H1 (cell line): ENCODE data around the gene MUC16. TPM values are rescaled to one million over a fixed set of nuclear protein-coding genes. Genes with fewer than 3 reads are reported as not detected.

Experiments used
- CTCF ChIA-PET: fragments of 300-600 bp; sonication (Branson Sonifier 250); formaldehyde crosslinking; loops from one replicate; lab custom pipeline; 2021; ENCODE audit not compliant: partially characterized antibody; lab: Charles Lee
- POLR2A ChIA-PET: fragments of 300-600 bp; sonication (Branson Sonifier 250); formaldehyde crosslinking; loops from one replicate; lab custom pipeline; 2021; ENCODE audit warnings: inconsistent platforms; ENCODE audit not compliant: partially characterized antibody; lab: Charles Lee
- DNase-seq, 2 experiments: peaks; one replicate each; pipeline versions ENCODE4 v3.0.0 to v3.0.0-alpha.2; 2010 to 2022; ENCODE audit warnings: low spot score in 2 of 2, low read depth in 1 of 2, mixed read lengths in 1 of 2
- FAIRE-seq: peaks from 2 replicates; lab custom pipeline; 2011; peaks lifted over from hg19 to GRCh38; lab: Jason Lieb, UNC
- H2AFZ ChIP-seq: 2 replicates; pipeline ENCODE4 v1.8.1; 2012; ENCODE audit warnings: low read length, inconsistent platforms
- H2AK5ac ChIP-seq: 2 replicates; pipeline ENCODE4 v1.6.1; 2013; ENCODE audit warnings: low read depth, low read length
- H2BK120ac ChIP-seq: replicated peaks from 2 replicates; pipeline ENCODE3; 2013; ENCODE audit warnings: low read depth, low read length, inconsistent platforms
- H2BK12ac ChIP-seq: 2 replicates; pipeline ENCODE4 v1.6.1; 2013; ENCODE audit warnings: low read depth, low read length
- H2BK15ac ChIP-seq: 2 replicates; pipeline ENCODE4 v1.6.1; 2013; ENCODE audit warnings: low read length
- H2BK20ac ChIP-seq: 2 replicates; pipeline ENCODE4 v1.6.1; 2013; ENCODE audit warnings: low read length
- H2BK5ac ChIP-seq: 2 replicates; pipeline ENCODE4 v1.6.1; 2013; ENCODE audit warnings: low read depth, low read length
- H3K14ac ChIP-seq: 2 replicates; pipeline ENCODE4 v1.6.1; 2013; ENCODE audit warnings: inconsistent platforms; ENCODE audit not compliant: insufficient read length
- H3K18ac ChIP-seq: 2 replicates; pipeline ENCODE4 v1.6.1; 2013; ENCODE audit warnings: low read length; ENCODE audit errors: extremely low read depth
- H3K23ac ChIP-seq: 2 replicates; pipeline ENCODE4 v1.6.1; 2013; ENCODE audit warnings: inconsistent platforms; ENCODE audit not compliant: insufficient read length
- H3K23me2 ChIP-seq: 2 replicates; pipeline ENCODE4 v1.6.1; 2013; ENCODE audit warnings: low read depth, low read length
- H3K27ac ChIP-seq: 2 replicates; pipeline ENCODE4 v1.6.1; 2011; ENCODE audit warnings: low read depth, low read length, inconsistent platforms
- H3K27me3 ChIP-seq, 4 experiments: replicated peaks in 1 of 4; 1 replicate in 1 of 4; 2 replicates in 3 of 4; pipeline versions ENCODE4 v1.6.1 to v1.8.1; 2011 to 2013; ENCODE audit warnings: low read length in 3 of 4, mild to moderate bottlenecking in 3 of 4, inconsistent platforms in 2 of 4, mixed read lengths in 2 of 4, moderate library complexity in 1 of 4; ENCODE audit not compliant: control insufficient read depth in 3 of 4, insufficient read depth in 3 of 4; ENCODE audit errors: extremely low read depth in 1 of 4
- H3K36me3 ChIP-seq, 4 experiments: 2 replicates each; pipeline versions ENCODE4 v1.6.1 to v1.8.1; 2011 to 2013; ENCODE audit warnings: mild to moderate bottlenecking in 4 of 4, low read length in 3 of 4, moderate library complexity in 2 of 4, control low read depth in 1 of 4, inconsistent platforms in 1 of 4; ENCODE audit not compliant: insufficient read depth in 4 of 4, control insufficient read depth in 2 of 4
- H3K4ac ChIP-seq: replicated peaks from 2 replicates; pipeline ENCODE3; 2013; ENCODE audit warnings: low read length, low read depth, mixed read lengths, inconsistent platforms; ENCODE audit not compliant: insufficient read length
- H3K4me1 ChIP-seq, 4 experiments: replicated peaks in 1 of 4; 1 replicate in 1 of 4; 2 replicates in 3 of 4; pipeline versions ENCODE4 v1.6.1 to v1.8.1; 2011 to 2013; ENCODE audit warnings: low read length in 3 of 4, inconsistent platforms in 2 of 4, mixed read lengths in 1 of 4; ENCODE audit not compliant: insufficient read depth in 4 of 4, control insufficient read depth in 3 of 4
- H3K4me2 ChIP-seq, 2 experiments: 2 replicates each; pipeline versions ENCODE4 v1.6.1 to v1.8.1; 2011 to 2013; ENCODE audit warnings: low read depth in 2 of 2, low read length in 2 of 2, control low read depth in 1 of 2, inconsistent platforms in 1 of 2, mild to moderate bottlenecking in 1 of 2; ENCODE audit not compliant: insufficient read depth in 1 of 2
- H3K4me3 ChIP-seq, 4 experiments: fragments of 200-600, 300-600 bp in 1 of 4; sonication (generic), shearing (Covaris generic), sonication (Bioruptor Twin) in 1 of 4; 2 replicates each; pipeline versions ENCODE4 v1.5.1 to v1.8.1; 2011 to 2016; ENCODE audit warnings: low read length in 4 of 4, low read depth in 3 of 4, control low read depth in 2 of 4, inconsistent platforms in 2 of 4, mild to moderate bottlenecking in 2 of 4, mixed read lengths in 1 of 4, moderate library complexity in 1 of 4; ENCODE audit not compliant: insufficient read depth in 2 of 4; ENCODE audit errors: extremely low read depth in 1 of 4
- H3K56ac ChIP-seq: replicated peaks from 2 replicates; pipeline ENCODE3; 2013; ENCODE audit warnings: low read depth, mild to moderate bottlenecking, mixed read lengths, low read length, inconsistent platforms; ENCODE audit not compliant: insufficient read length
- H3K79me1 ChIP-seq: 2 replicates; pipeline ENCODE4 v1.6.1; 2013; ENCODE audit warnings: low read depth, low read length, control low read depth
- H3K79me2 ChIP-seq, 2 experiments: 2 replicates each; pipeline versions ENCODE4 v1.6.1 to v1.8.1; 2012 to 2013; ENCODE audit warnings: low read length in 2 of 2, mild to moderate bottlenecking in 2 of 2, inconsistent platforms in 1 of 2; ENCODE audit not compliant: insufficient read depth in 2 of 2, control insufficient read depth in 1 of 2
- H3K9ac ChIP-seq, 4 experiments: replicated peaks in 1 of 4; 1 replicate in 1 of 4; 2 replicates in 3 of 4; pipeline versions ENCODE4 v1.6.1 to v1.8.1; 2011 to 2013; ENCODE audit warnings: low read depth in 3 of 4, low read length in 3 of 4, control low read depth in 2 of 4, mild to moderate bottlenecking in 2 of 4, moderate library complexity in 2 of 4, inconsistent platforms in 1 of 4; ENCODE audit errors: extremely low read depth in 1 of 4
- H3K9me3 ChIP-seq, 2 experiments: 2 replicates each; pipeline versions ENCODE4 v1.6.1 to v1.8.1; 2012 to 2013; ENCODE audit warnings: mild to moderate bottlenecking in 2 of 2, moderate library complexity in 2 of 2, control low read depth in 1 of 2, inconsistent platforms in 1 of 2, low read depth in 1 of 2, low read length in 1 of 2, mixed read lengths in 1 of 2; ENCODE audit not compliant: insufficient read depth in 2 of 2
- H4K20me1 ChIP-seq, 2 experiments: replicated peaks in 1 of 2; 2 replicates each; pipeline versions ENCODE3 to v1.8.1; 2011 to 2013; ENCODE audit warnings: inconsistent platforms in 2 of 2, low read length in 2 of 2, mild to moderate bottlenecking in 1 of 2; ENCODE audit not compliant: insufficient read depth in 2 of 2, control insufficient read depth in 1 of 2
- H4K5ac ChIP-seq: 2 replicates; pipeline ENCODE4 v1.6.1; 2013; ENCODE audit warnings: low read length, low read depth, mixed read lengths, inconsistent platforms; ENCODE audit not compliant: insufficient read length
- H4K8ac ChIP-seq: 2 replicates; pipeline ENCODE4 v1.8.0; 2013; ENCODE audit warnings: mild to moderate bottlenecking, moderate library complexity, low read length, inconsistent platforms; ENCODE audit not compliant: insufficient read depth; ENCODE audit errors: extremely low read depth
- H4K91ac ChIP-seq: replicated peaks from 2 replicates; pipeline ENCODE3; 2013; ENCODE audit warnings: low read length, mixed read lengths, inconsistent platforms; ENCODE audit not compliant: insufficient read length
- CEBPB ChIP-seq: IDR thresholded peaks from 2 replicates; pipeline ENCODE4 v1.6.1; 2012; ENCODE audit warnings: low read depth, low read length
- CTBP2 ChIP-seq: IDR thresholded peaks from 2 replicates; pipeline ENCODE4 v1.7.0; 2011; ENCODE audit warnings: borderline replicate concordance, mild to moderate bottlenecking, moderate library complexity, mixed read lengths, low read length; ENCODE audit not compliant: insufficient read depth, insufficient read length
- CTCF ChIP-seq, 3 experiments: IDR thresholded peaks; 1 replicate in 2 of 3; 2 replicates in 1 of 3; pipeline versions ENCODE4 v1.5.1 to v1.6.1; 2011; ENCODE audit warnings: low read length in 3 of 3, mild to moderate bottlenecking in 3 of 3, inconsistent platforms in 2 of 3, low read depth in 1 of 3, moderate library complexity in 1 of 3; ENCODE audit not compliant: insufficient read depth in 1 of 3; ENCODE audit errors: control extremely low read depth in 1 of 3
- HDAC6 ChIP-seq: IDR thresholded peaks from one replicate; pipeline ENCODE4 v1.7.1; 2012; ENCODE audit warnings: low read depth, mild to moderate bottlenecking, inconsistent platforms, low read length, moderate library complexity
- RBBP5 ChIP-seq: IDR thresholded peaks from 2 replicates; pipeline ENCODE4 v1.7.1; 2012; ENCODE audit warnings: low read depth, mild to moderate bottlenecking, inconsistent platforms, low read length, moderate library complexity, borderline replicate concordance
- TAF7 ChIP-seq: optimal IDR thresholded peaks from 2 replicates; pipeline ENCODE3; 2011; ENCODE audit warnings: low read depth, mild to moderate bottlenecking, inconsistent platforms, low read length, moderate library complexity, borderline replicate concordance
- TBP ChIP-seq: IDR thresholded peaks from 2 replicates; pipeline ENCODE4 v1.6.1; 2011; ENCODE audit warnings: low read depth, low read length, improper control_type of control experiment
- TCF12 ChIP-seq: IDR thresholded peaks from 2 replicates; pipeline ENCODE4 v1.6.1; 2011; ENCODE audit warnings: low read depth, mild to moderate bottlenecking, low read length
- WGBS, 2 experiments: shearing (Covaris generic) in 1 of 2; methylation state at CpG; one replicate each; pipeline versions ENCODE4 v1.1.6 to v1.1.7; 2013 to 2015; ENCODE audit warnings: low lambda C conversion rate in 2 of 2, mixed read lengths in 2 of 2, inconsistent platforms in 1 of 2, low coverage in 1 of 2, missing lambda C conversion rate in 1 of 2; ENCODE audit not compliant: insufficient replicate concordance in 2 of 2, insufficient coverage in 1 of 2, insufficient read length in 1 of 2; ENCODE audit errors: extremely low coverage in 1 of 2, missing lambda C conversion rate in 1 of 2; 5-methylcytosine and 5-hydroxymethylcytosine counted together
- polyA plus RNA-seq, 7 experiments: library from polyadenylated mRNA; depleted of rRNA in 3 of 7; stranded (reverse) in 5 of 7; unstranded in 2 of 7; fragments of >200 nt in 5 of 7; fragments of 200-250 nt in 2 of 7; gene quantifications; 1 replicate in 5 of 7; 2 replicates in 1 of 7; 4 replicates in 1 of 7; pipeline versions ENCODE4 v1.2.1 to v1.2.3, GENCODE V29; 2011 to 2013; ENCODE audit warnings: missing spikeins in 2 of 7, mixed read lengths in 2 of 7
- total RNA-seq: library from RNA; stranded (reverse); fragmentation: NEBNext Ultra II Directional; extraction: Animal tissue kit (Norgen Biotek cat#: 25700); gene quantifications from 2 replicates; pipeline ENCODE4 v1.2.1, GENCODE V29; 2021
- TF ChIP-seq, protein P1 (sequence below): IDR thresholded peaks from 2 replicates; pipeline ENCODE4 v1.6.1; 2011; ENCODE audit warnings: low read length, improper control_type of control experiment
- TF ChIP-seq, protein P2 (sequence below): IDR thresholded peaks from 2 replicates; pipeline ENCODE4 v1.6.1; 2011; ENCODE audit warnings: low read depth, mild to moderate bottlenecking, low read length; ENCODE audit not compliant: insufficient read depth

Gene MUC16
- total and polyA plus RNA-seq, 2 of the 8 experiments (the other 6 are each of a cell fraction or from before 2014, with no cell fraction given): 0.17 to 0.60 TPM

DNA sequence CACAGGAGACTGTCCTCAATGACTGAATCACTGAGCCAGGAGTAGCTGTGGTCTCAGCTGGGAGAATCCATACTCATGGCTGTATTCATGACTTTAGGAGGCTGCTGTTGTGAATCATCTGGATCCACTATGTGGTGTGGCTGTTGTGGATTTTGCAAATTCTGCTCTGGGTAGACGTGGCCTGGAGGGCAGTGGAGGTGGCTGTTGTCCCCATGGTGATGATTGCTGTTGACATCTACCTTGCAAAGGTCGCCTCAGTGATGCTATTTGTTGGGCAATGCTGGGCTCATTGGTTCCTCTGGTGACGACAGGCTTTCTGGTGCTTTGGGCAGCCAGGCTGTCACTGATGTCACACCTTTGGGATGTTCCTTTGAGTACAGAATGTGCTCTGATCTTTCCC, 23.9 kb downstream of the MUC16 start:
- Histone ChIP-seq H3K18ac (no peak overlapping the region), H2BK20ac (no peak overlapping the region), H3K4ac (no peak overlapping the region), H3K27me3 (no peaks in the 10 kb centered on the region), H3K27ac (no peak overlapping the region), H4K91ac (no peak overlapping the region), H2AFZ (no peak overlapping the region), H4K8ac (no peak overlapping the region), H3K9me3 (peaks cover 4 to 7% of the 10 kb centered on the region in 2 experiments; a peak in 2 of 4 replicates), H2BK15ac (no peak overlapping the region), H3K79me1 (no peaks in the 10 kb centered on the region), H3K14ac (no peak overlapping the region), H3K9ac (no peak overlapping the region), H3K4me3 (no peak overlapping the region), H3K23me2 (no peaks in the 10 kb centered on the region), H4K20me1 (no peaks in the 10 kb centered on the region), H3K23ac (no peak overlapping the region), H3K4me2 (no peak overlapping the region), H2AK5ac (no peak overlapping the region), H2BK120ac (no peak overlapping the region), H3K56ac (no peak overlapping the region), H2BK12ac (no peak overlapping the region), H4K5ac (no peak overlapping the region), H2BK5ac (no peak overlapping the region), H3K36me3 (no peaks in the 10 kb centered on the region), H3K4me1 (no peaks in the 10 kb centered on the region), H3K79me2 (no peaks in the 10 kb centered on the region)
- DNase-seq: no peak
- no peak for FAIRE-seq
- WGBS, 2 experiments: 64% methylated on average over 3 of the region's 3 CpGs; no CpG with 5 or more reads in 1 of the 2 experiments
- CTCF ChIA-PET: interaction anchor here (1.3 to 1.5 kb wide), 2 partner anchors 11 to 288 kb away, joined by 3 to 4 read pairs; partner anchors contain the start of gene ACTL9
- POLR2A ChIA-PET: no interaction called here
- TF ChIP-seq, protein P1, sequence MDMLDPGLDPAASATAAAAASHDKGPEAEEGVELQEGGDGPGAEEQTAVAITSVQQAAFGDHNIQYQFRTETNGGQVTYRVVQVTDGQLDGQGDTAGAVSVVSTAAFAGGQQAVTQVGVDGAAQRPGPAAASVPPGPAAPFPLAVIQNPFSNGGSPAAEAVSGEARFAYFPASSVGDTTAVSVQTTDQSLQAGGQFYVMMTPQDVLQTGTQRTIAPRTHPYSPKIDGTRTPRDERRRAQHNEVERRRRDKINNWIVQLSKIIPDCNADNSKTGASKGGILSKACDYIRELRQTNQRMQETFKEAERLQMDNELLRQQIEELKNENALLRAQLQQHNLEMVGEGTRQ: no peak
- TF ChIP-seq, protein P2, sequence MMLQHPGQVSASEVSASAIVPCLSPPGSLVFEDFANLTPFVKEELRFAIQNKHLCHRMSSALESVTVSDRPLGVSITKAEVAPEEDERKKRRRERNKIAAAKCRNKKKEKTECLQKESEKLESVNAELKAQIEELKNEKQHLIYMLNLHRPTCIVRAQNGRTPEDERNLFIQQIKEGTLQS: no peak
- TF ChIP-seq TAF7 (no peak), RBBP5 (no peak), HDAC6 (no peak), TBP (no peak), TCF12 (no peak), CTBP2 (no peak), CTCF (IDR thresholded peaks at IDR 0.05; ENCODE audit: control extremely low read depth in 1 of 3, insufficient read depth in 1 of 3, low read depth in 1 of 3, low read length in 3 of 3) (no peak), CEBPB (no peak)
